Effector memory CD8-positive, alpha-beta T cell (primary cell): ENCODE results near the gene DDX51.

Experiments used
- ATAC-seq: fragments of 150-1000 bp; cut with Tn5 transposase; replicated peaks from 2 replicates; pipeline ENCODE4 v1.10.0; 2021; ENCODE audit warnings: mild to moderate bottlenecking, moderate library complexity
- DNase-seq, 3 experiments: peaks; one replicate each; pipeline ENCODE4 v3.0.0; 2021
- H3K27ac Mint-ChIP-seq, 2 donors: one replicate each; pipeline ENCODE4 v1.8.0; 2022; ENCODE audit warnings: mild to moderate bottlenecking in 2 of 2, mixed read lengths in 2 of 2, moderate library complexity in 2 of 2
- H3K27me3 Mint-ChIP-seq, 2 donors: one replicate each; pipeline ENCODE4 v1.8.0; 2022; ENCODE audit warnings: mixed read lengths in 2 of 2
- H3K36me3 Mint-ChIP-seq: one replicate; pipeline ENCODE4 v1.8.0; 2022; ENCODE audit warnings: mild to moderate bottlenecking, moderate library complexity, mixed read lengths; ENCODE audit not compliant: insufficient read depth
- H3K4me1 Mint-ChIP-seq, 2 donors: one replicate each; pipeline ENCODE4 v1.8.0; 2022; ENCODE audit warnings: low read depth in 2 of 2, mixed read lengths in 2 of 2
- H3K4me3 Mint-ChIP-seq, 2 donors: one replicate each; pipeline ENCODE4 v1.8.0; 2022; ENCODE audit warnings: mild to moderate bottlenecking in 2 of 2, mixed read lengths in 2 of 2, moderate library complexity in 2 of 2
- H3K9me3 Mint-ChIP-seq, 2 donors: one replicate each; pipeline ENCODE4 v1.8.0; 2022; ENCODE audit warnings: mixed read lengths in 2 of 2

DDX51 gene

DNA sequence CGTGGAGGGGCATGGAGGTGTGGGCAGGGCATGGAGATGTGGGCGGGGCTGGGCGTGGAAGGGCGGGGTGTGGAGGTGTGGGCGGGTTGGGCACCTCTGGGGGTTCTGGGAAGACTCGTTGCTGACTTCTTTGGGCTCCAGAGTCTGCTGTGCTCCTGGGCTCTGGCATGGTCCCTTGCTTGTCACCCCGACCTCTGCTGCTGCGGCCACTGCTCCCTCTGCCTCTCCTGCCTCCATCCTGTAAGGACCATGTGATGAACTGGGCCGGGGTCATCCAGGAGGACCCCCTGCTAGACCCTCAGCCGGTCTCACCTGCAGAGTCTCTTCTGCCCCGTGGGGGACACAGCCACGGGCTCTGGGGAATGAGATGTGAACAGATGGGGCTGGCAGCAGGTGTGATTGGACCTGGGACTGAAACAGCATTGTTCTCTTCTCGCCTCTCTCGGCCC is 15.5 kb upstream of the DDX51 start:
- no peaks in the 10 kb centered on the region for H3K27me3 Mint-ChIP-seq

DNA sequence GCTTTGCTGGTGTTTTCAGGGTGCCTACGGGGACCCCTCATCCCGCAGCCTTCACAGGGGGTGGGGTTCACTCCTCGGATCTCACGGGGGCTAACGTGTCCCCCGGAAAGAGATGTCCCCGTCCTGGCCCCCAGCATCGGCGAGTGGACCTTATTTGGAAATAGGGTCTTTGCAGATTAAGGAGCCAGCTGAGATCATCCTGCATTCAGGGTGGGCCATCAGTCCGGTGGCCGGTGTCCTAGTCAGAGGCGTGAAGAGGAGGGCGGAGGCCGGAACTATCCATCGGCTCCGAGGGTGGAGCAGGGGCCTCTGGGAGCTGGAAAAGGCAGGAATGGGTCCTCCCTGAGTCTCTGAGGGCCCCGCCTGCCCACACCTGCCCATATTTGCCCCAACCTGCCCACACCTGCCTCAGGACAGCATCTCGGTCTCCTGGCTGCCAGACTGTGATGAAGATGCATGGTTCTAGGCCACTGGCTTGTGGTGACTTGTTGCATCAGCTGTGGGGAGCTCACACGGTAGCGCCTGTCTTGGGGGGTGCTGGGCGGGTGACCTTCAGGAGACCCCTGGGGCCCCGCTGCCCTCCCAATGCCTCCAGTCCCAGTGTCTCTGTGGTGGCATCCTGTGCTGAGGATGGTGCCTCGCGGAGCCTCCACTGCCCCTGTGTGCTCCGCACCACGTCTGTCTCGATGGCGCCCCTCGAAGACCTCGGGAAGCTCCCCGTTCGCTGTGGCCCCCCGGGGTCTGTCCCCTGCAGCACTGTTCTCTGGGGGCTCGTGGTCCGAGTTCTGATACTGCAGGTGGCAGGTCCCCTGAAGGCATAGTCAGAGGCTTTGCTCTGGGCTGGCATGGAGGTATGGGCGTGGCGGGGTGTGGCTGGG is 14.8 kb upstream of the DDX51 start:
- Mint-ChIP-seq H3K27me3 (no peaks in the 10 kb centered on the region), H3K27ac (no peak overlapping the region), H3K36me3 (peaks cover 8% of the 10 kb centered on the region), H3K4me3 (no peak overlapping the region), H3K9me3 (peaks cover 0 to 2% of the 10 kb centered on the region in 2 donors), H3K4me1 (peaks cover under 1 to 7% of the 10 kb centered on the region in 2 donors)
- DNase-seq: no peak
- ATAC-seq: no peak

More for the DNA sequence above, 15.5 kb upstream of the DDX51 start:
- Mint-ChIP-seq H3K36me3 (peaks cover 3% of the 10 kb centered on the region), H3K4me1 (peaks cover 5 to 6% of the 10 kb centered on the region in 2 donors), H3K4me3 (no peak overlapping the region), H3K27ac (no peak overlapping the region), H3K9me3 (peaks cover 0 to 2% of the 10 kb centered on the region in 2 donors)
- ATAC-seq (no peak), DNase-seq (no peak)

DNA sequence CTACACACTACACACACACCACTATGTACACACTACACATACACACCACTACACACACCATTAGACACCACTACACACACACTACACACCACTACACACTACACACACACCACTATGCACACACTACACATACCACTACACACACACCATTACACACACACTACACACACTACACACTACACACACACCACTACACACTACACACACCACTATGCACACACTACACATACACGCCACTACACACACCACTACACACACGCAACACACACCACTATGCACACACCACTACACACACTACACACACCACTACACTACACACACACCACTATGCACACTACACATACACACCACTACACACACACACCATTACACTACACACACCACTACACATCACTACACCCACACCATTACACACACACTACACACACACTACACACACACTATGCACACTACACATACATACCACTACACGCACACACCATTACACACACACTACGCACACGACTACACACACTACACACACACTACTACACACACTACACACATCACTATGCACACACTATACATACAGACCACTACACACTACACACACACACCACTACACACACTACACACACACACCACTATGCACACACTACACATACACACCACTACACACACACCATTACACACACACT is 13.8 kb upstream of the DDX51 start:
- no peak overlapping the region for H3K27ac Mint-ChIP-seq
- H3K4me1 Mint-ChIP-seq: peaks cover 0 to 3% of the 10 kb centered on the region in 2 donors
- ATAC-seq (no peak), DNase-seq (no peak)
- H3K27me3 Mint-ChIP-seq: no peaks in the 10 kb centered on the region
- H3K36me3 Mint-ChIP-seq: peaks cover 15% of the 10 kb centered on the region
- H3K9me3 Mint-ChIP-seq: peaks cover 0 to 2% of the 10 kb centered on the region in 2 donors
- no peak overlapping the region for H3K4me3 Mint-ChIP-seq

DNA sequence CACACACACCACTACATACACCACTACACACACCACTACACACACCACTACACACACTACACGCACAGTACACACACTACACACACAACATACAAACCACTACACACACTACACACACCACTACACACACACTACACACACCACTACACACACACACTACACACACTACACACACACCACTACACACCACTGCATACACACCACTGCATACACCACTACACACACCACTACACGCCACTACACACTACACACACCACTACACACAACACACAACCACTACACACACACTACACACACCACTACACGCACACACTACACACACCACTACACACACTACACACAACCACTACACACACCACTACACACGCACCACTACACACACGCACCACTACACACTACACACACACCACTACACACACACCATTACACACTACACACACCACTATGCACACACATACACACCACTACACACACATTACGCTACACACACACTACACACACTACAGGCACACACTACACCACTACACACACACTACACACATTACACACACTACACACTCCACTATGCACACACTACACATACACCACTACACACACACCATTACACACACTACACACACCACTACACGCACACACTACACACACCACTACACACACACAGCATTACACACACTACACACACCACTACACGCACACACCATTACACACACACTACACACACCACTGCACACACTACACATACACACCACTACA is 12.6 kb upstream of the DDX51 start:
- H3K4me3 Mint-ChIP-seq: no peak overlapping the region
- H3K4me1 Mint-ChIP-seq: peaks cover 0 to 3% of the 10 kb centered on the region in 2 donors
- H3K36me3 Mint-ChIP-seq: peaks cover 23% of the 10 kb centered on the region
- DNase-seq (no peak), ATAC-seq (no peak)
- no peaks in the 10 kb centered on the region for H3K27me3 Mint-ChIP-seq
- no peaks in the 10 kb centered on the region for H3K9me3 Mint-ChIP-seq
- H3K27ac Mint-ChIP-seq: no peak overlapping the region

DNA sequence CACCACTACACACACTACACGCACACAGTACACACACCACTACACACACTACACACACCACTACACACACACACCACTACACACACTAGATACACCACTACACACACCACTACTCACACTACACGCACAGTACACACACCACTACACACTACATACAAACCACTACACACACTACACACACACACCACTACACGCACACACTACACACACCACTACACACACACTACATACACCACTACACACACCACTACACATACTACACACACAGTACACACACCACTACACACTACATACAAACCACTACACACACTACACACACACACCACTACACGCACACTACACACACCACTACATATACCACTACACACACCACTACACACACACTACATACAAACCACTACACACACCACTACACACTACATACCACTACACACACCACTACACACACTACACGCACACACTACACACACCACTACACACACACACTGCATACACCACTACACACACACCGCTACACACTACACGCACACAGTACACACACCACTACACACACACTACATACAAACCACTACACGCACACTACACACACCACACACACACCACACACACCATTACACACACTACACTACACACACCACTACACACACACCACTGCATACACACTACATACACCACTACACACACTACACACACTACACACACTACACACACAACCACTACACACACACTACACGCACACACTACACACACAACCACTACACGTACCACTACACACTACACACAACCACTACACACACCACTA is 11.9 kb upstream of the DDX51 start:
- peaks cover 0 to 3% of the 10 kb centered on the region in 2 donors for H3K4me1 Mint-ChIP-seq
- H3K27ac Mint-ChIP-seq: no peak overlapping the region
- DNase-seq: no peak
- H3K27me3 Mint-ChIP-seq: no peaks in the 10 kb centered on the region
- H3K36me3 Mint-ChIP-seq: peaks cover 23% of the 10 kb centered on the region
- no peak for ATAC-seq
- no peaks in the 10 kb centered on the region for H3K9me3 Mint-ChIP-seq
- no peak overlapping the region for H3K4me3 Mint-ChIP-seq

DNA sequence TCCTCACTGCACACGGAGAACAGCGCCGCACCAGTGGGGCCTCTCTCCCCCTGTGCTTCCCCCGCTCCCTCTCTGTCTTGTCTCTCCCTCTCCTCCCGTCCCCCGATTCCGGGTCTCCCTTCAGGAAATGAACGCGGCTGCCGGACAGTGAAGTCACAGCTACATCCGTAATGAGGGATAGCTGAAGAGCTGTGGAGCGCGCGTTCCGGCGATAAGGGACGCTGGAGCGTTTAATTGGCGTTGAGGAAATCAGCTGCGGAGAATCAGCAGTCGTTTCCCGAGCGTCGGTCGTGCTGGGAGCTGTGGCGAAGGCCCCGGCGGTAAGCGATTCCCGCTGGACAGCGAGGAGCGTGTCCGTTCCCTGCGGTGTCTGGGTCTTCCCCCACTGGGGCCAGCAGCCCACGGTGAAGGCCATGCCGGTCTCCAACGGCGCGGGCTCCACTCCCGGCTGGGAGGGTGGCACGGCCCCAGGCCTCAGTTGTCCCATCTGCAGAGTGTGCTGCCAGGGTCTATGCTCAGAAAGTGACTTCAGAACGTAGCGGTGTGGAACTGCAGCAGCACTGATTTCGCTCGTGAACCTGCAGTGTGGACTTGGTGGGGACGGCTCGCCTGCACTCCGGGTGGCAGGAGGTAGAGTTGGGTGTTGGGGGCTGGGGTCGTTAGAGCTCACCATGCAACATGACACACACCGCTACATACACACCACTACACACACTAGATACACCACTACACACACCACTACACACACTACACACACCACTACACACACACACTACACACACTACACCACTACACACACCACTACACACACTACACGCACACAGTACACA is 11.0 kb upstream of the DDX51 start:
- Mint-ChIP-seq H3K27me3 (no peaks in the 10 kb centered on the region), H3K4me1 (peaks cover 0 to 3% of the 10 kb centered on the region in 2 donors), H3K36me3 (peaks cover 23% of the 10 kb centered on the region), H3K4me3 (no peak overlapping the region), H3K27ac (no peak overlapping the region), H3K9me3 (no peaks in the 10 kb centered on the region)
- DNase-seq: no peak
- no peak for ATAC-seq

DNA sequence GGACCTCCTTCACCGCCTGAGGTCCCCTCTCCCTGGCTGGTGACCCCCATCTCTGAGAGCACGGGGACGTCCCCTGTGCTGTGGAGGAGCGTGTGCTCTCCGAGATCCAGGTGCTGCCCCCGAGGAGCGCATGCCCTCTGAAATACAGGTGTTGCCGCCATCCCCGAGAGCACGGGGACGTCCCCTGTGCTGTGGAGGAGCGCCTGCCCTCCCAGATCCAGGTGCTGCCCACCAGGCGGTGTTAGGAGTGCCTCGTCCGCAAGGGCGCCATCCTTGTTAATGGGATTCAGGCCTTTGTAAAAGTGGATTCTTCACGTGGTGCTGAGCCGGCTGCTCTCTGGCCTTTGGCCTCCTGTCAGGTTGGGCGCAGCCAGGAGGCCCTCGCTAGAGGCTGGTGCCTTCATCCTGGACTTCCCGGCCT is 10.2 kb upstream of the DDX51 start:
- peaks cover 0 to 3% of the 10 kb centered on the region in 2 donors for H3K4me1 Mint-ChIP-seq
- no peak overlapping the region for H3K4me3 Mint-ChIP-seq
- no peak overlapping the region for H3K27ac Mint-ChIP-seq

DNA sequence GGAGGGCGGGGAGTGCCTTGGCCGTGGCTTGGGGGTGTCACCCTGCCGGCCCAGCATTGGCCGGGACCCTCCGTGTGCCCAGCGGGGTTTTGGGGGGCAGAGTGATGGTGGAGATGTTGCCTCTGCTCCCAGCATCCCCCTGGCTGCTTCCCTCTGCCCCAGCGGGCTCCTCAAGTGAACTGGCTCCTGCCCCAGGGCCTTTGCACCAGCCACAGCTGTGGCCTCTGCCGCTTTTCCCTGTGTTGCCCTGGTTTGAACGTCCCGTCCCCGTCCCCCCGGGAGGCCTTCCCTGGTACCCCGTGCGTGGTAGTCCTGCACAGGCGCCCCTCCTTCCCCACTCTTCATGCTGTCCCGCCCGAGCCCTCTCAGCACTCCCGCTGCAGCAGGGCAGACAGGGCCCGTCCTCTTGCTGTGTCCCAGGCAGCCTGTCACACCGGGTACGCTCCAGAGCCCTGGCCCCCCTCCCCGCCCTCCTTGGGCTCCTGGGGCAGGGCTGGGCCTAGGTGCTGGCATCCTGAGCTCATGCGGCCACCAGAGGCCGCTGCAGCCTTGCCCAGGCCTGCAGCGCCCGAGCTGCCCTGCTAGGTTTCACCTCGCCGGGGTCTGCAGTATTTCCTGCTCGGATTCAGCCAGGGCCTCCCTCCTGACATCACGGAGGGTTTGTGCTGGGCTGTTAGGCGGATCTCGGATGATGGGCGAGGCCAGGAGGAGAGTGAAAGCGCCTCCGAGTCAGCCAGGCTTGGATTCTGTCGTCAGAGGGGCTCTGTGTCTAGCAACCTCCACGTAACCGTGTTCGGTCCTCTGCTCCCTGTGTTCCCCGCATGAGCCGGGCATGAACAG is 9.6 kb upstream of the DDX51 start:
- peaks cover 0 to 3% of the 10 kb centered on the region in 2 donors for H3K4me1 Mint-ChIP-seq
- H3K9me3 Mint-ChIP-seq: no peaks in the 10 kb centered on the region
- DNase-seq: peak; percentile 58 to 71 (median 65)
- peaks cover 20% of the 10 kb centered on the region for H3K36me3 Mint-ChIP-seq
- H3K27me3 Mint-ChIP-seq: no peaks in the 10 kb centered on the region
- peak; percentile 96 for ATAC-seq
- no peak overlapping the region for H3K4me3 Mint-ChIP-seq
- H3K27ac Mint-ChIP-seq: no peak overlapping the region

More for the DNA sequence above, 10.2 kb upstream of the DDX51 start:
- no peak for ATAC-seq
- H3K36me3 Mint-ChIP-seq: peaks cover 20% of the 10 kb centered on the region
- no peaks in the 10 kb centered on the region for H3K27me3 Mint-ChIP-seq
- DNase-seq: no peak
- H3K9me3 Mint-ChIP-seq: no peaks in the 10 kb centered on the region

DNA sequence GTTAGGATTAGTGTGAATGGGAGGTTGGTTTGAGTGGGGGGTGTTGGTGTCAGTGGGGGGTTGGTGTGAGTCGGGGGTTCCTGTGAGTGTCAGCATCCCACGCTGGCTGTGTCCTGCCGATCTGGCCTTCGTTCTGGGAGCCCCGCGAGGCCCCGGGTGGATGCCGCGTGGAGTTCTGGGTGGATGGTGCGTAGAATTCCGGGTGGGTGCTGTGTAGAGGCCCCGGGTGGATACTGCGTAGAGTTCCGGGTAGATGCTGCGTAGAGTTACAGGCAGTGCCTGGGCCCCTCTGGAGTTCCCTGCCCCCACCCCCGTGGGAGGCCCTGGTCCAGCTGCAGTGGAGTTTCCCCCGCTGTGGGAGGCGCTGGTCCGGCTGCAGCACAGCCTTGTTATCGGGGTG is 8.8 kb upstream of the DDX51 start:
- peaks cover 24% of the 10 kb centered on the region for H3K36me3 Mint-ChIP-seq
- no peaks in the 10 kb centered on the region for H3K27me3 Mint-ChIP-seq
- H3K4me1 Mint-ChIP-seq: peaks cover 0 to 5% of the 10 kb centered on the region in 2 donors
- ATAC-seq (no peak), DNase-seq (no peak)
- no peaks in the 10 kb centered on the region for H3K9me3 Mint-ChIP-seq
- H3K27ac Mint-ChIP-seq: no peak overlapping the region
- no peak overlapping the region for H3K4me3 Mint-ChIP-seq

DNA sequence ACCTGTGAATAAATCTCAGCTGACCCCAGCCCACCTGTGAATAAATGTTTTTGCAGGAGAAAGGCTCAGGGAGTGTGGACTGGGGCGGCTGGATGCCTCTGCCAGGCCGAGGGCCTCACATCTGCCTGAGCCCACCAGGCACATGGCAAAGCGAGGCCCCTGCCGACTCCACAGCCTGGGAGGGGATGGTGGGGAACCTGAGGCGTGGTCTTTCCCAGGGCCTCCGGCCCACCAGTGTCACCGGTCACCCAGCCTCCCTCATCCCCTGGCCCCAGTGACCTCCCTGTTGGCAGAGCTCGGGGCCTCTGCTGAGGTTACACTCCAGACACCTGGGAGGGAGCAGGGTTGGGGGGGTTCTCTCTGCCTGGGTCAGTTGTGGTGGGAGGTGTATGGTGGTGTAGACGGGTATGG is 8.3 kb upstream of the DDX51 start:
- Mint-ChIP-seq H3K27ac (no peak overlapping the region), H3K4me3 (no peak overlapping the region), H3K9me3 (no peaks in the 10 kb centered on the region), H3K36me3 (peaks cover 26% of the 10 kb centered on the region), H3K4me1 (peaks cover 0 to 5% of the 10 kb centered on the region in 2 donors), H3K27me3 (no peaks in the 10 kb centered on the region)
- DNase-seq: no peak
- ATAC-seq: no peak

DNA sequence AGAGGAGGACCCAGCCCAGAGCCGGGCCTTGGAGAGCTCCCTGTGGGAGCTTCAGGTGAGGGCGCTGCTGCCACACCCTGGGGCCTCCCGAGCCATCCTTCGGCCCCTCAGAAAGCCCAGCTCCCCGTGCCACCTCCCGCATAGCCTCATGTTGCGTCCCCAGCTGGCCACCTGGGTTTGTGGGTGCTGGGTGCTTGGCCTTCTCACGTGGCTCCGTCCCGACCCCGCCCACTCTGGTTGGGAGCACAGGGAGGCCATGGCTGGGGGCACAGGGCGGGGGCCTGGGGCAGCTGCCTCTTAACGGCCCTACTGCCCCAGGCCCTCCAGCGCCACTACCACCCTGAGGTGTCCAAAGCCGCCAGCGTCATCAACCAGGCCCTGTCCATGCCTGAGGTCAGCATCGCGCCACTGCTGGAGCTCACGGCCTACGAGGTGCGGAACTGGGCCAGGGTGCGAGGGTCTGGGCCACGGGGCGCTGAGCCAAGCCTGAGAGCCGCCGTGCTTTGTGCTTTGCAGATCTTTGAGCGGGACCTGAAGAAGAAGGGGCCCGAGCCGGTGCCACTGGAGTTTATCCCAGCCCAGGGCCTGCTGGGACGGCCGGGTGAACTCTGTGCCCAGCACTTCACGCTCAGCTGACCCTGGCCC is 7.8 kb upstream of the DDX51 start:
- no peaks in the 10 kb centered on the region for H3K27me3 Mint-ChIP-seq
- DNase-seq: no peak
- peaks cover 26% of the 10 kb centered on the region for H3K36me3 Mint-ChIP-seq
- peaks cover 0 to 5% of the 10 kb centered on the region in 2 donors for H3K4me1 Mint-ChIP-seq
- no peak overlapping the region for H3K27ac Mint-ChIP-seq
- no peaks in the 10 kb centered on the region for H3K9me3 Mint-ChIP-seq
- no peak overlapping the region for H3K4me3 Mint-ChIP-seq
- ATAC-seq: no peak
